SK-N-SH (cell line): ENCODE results near the gene TRIM60. TPM values are rescaled to one million over a fixed set of nuclear protein-coding genes. Genes with fewer than 3 reads are reported as not detected.

Experiments
- CTCF ChIA-PET: fragments of 300-600, 350-600 bp; formaldehyde crosslinking; extraction: SDS; loops from one replicate; lab custom pipeline; 2021; lab: Yijun Ruan, JAX
- POLR2A ChIA-PET: fragments of 350-600 bp; sonication (Branson Sonifier 250); formaldehyde crosslinking; extraction: SDS; loops from one replicate; lab custom pipeline; 2020; ENCODE audit warnings: antibody characterized with exemption, inconsistent platforms; lab: Yijun Ruan, JAX
- DNase-seq: peaks from one replicate; pipeline ENCODE4 v3.0.0; 2012
- H2AFZ ChIP-seq: fragments of 200-600 bp; sonication (generic); 2 replicates; pipeline ENCODE4 v1.8.1; 2016; ENCODE audit warnings: antibody characterized with exemption, mild to moderate bottlenecking, low read depth
- H3F3A ChIP-seq: fragments of 200-600 bp; sonication (generic); replicated peaks from 2 replicates; pipeline ENCODE3; 2016; ENCODE audit warnings: antibody characterized with exemption, mild to moderate bottlenecking; ENCODE audit not compliant: insufficient read depth
- H3K27ac ChIP-seq, 2 experiments: fragments of 200-500 bp in 1 of 2; fragments of 200-600 bp in 1 of 2; sonication (Bioruptor generic) in 1 of 2; sonication (generic), shearing (Covaris generic) in 1 of 2; 2 replicates each; pipeline versions ENCODE4 v1.5.1 to v1.6.1; 2014 to 2016; ENCODE audit warnings: low read depth in 2 of 2, inconsistent platforms in 1 of 2, low read length in 1 of 2, mild to moderate bottlenecking in 1 of 2, mixed read lengths in 1 of 2
- H3K27me3 ChIP-seq: fragments of 200-600 bp; sonication (generic), shearing (Covaris generic); 2 replicates; pipeline ENCODE4 v1.6.1; 2016; ENCODE audit warnings: mixed run types; ENCODE audit not compliant: insufficient read depth
- H3K36me3 ChIP-seq, 2 experiments: fragments of 200-500 bp in 1 of 2; fragments of 200-600 bp in 1 of 2; sonication (Bioruptor generic) in 1 of 2; sonication (generic) in 1 of 2; replicated peaks in 1 of 2; 2 replicates each; pipeline versions ENCODE3 to v1.5.1; 2014 to 2016; ENCODE audit warnings: low read length in 1 of 2, mild to moderate bottlenecking in 1 of 2; ENCODE audit not compliant: insufficient read depth in 2 of 2, control insufficient read depth in 1 of 2
- H3K4me1 ChIP-seq, 2 experiments: fragments of 200-500 bp in 1 of 2; fragments of 200-600 bp in 1 of 2; sonication (Bioruptor generic) in 1 of 2; sonication (generic), shearing (Covaris generic) in 1 of 2; 2 replicates each; pipeline versions ENCODE4 v1.5.1 to v1.6.1; 2014 to 2016; ENCODE audit warnings: low read depth in 1 of 2, low read length in 1 of 2, mixed run types in 1 of 2; ENCODE audit not compliant: insufficient read depth in 2 of 2, control insufficient read depth in 1 of 2
- H3K4me2 ChIP-seq: fragments of 200-600 bp; sonication (generic), shearing (Covaris generic); 2 replicates; pipeline ENCODE4 v1.6.1; 2017; ENCODE audit warnings: mixed run types
- H3K4me3 ChIP-seq, 2 experiments: fragments of 200-500 bp in 1 of 2; fragments of 200-600 bp in 1 of 2; sonication (Bioruptor generic) in 1 of 2; sonication (generic), shearing (Covaris generic) in 1 of 2; 2 replicates each; pipeline versions ENCODE4 v1.5.1 to v1.8.1; 2014 to 2016; ENCODE audit warnings: low read depth in 2 of 2, inconsistent platforms in 1 of 2, low read length in 1 of 2, mild to moderate bottlenecking in 1 of 2, mixed read lengths in 1 of 2, moderate library complexity in 1 of 2
- H3K79me2 ChIP-seq: fragments of 200-600 bp; sonication (generic); 2 replicates; pipeline ENCODE4 v1.8.1; 2017; ENCODE audit warnings: mild to moderate bottlenecking; ENCODE audit not compliant: insufficient read depth
- H3K9ac ChIP-seq: fragments of 200-600 bp; sonication (generic); 2 replicates; pipeline ENCODE4 v1.6.1; 2017; ENCODE audit warnings: mixed run types
- H3K9me2 ChIP-seq: fragments of 200-600 bp; sonication (generic); 2 replicates; pipeline ENCODE4 v1.6.1; 2017; ENCODE audit warnings: mixed run types
- H3K9me3 ChIP-seq: fragments of 200-600 bp; sonication (generic); 2 replicates; pipeline ENCODE4 v1.6.1; 2017; ENCODE audit warnings: mixed run types, mild to moderate bottlenecking, moderate library complexity
- H4K20me1 ChIP-seq: fragments of 200-600 bp; sonication (generic); 2 replicates; pipeline ENCODE4 v1.6.1; 2017; ENCODE audit warnings: mild to moderate bottlenecking, mixed run types; ENCODE audit not compliant: insufficient read depth
- CHD2 ChIP-seq: fragments of 150-350 bp; IDR thresholded peaks from 2 replicates; pipeline ENCODE4 v1.6.1; 2018; ENCODE audit warnings: low read length; ENCODE audit not compliant: partially characterized antibody
- CTCF ChIP-seq: fragments of 200-600 bp; sonication (generic); IDR thresholded peaks from 2 replicates; pipeline ENCODE4 v1.6.1; 2017; ENCODE audit warnings: antibody characterized with exemption, mild to moderate bottlenecking, moderate library complexity
- ELF1 ChIP-seq: IDR thresholded peaks from 2 replicates; pipeline ENCODE4 v1.4.0; 2012
- EP300 ChIP-seq, 2 experiments: IDR thresholded peaks; 2 replicates each; pipeline versions ENCODE4 v1.4.0 to v1.6.1; 2012; ENCODE audit warnings: borderline replicate concordance in 1 of 2, low read depth in 1 of 2, low read length in 1 of 2
- FOSL2 ChIP-seq: IDR thresholded peaks from 2 replicates; pipeline ENCODE4 v1.4.0; 2012; ENCODE audit warnings: low read depth, mild to moderate bottlenecking, moderate library complexity, borderline replicate concordance
- FOXJ3 ChIP-seq: sonication (generic); formaldehyde crosslinking; IDR thresholded peaks from 2 replicates; pipeline ENCODE4 v1.5.1; 2020; ENCODE audit warnings: mild to moderate bottlenecking, missing genetic modification reagents
- IRF3 ChIP-seq: fragments of 150-350 bp; IDR thresholded peaks from 2 replicates; pipeline ENCODE4 v1.6.1; 2016; ENCODE audit warnings: mild to moderate bottlenecking, low read depth, low read length
- JUND ChIP-seq: IDR thresholded peaks from 2 replicates; pipeline ENCODE4 v1.4.0; 2012
- MAX ChIP-seq: IDR thresholded peaks from 2 replicates; pipeline ENCODE4 v1.4.0; 2012; ENCODE audit warnings: low read depth
- MEF2A ChIP-seq: IDR thresholded peaks from 2 replicates; pipeline ENCODE4 v1.4.0; 2012; ENCODE audit warnings: low read depth, borderline replicate concordance
- NRF1 ChIP-seq: IDR thresholded peaks from 2 replicates; pipeline ENCODE4 v1.6.1; 2012; ENCODE audit warnings: low read depth, mild to moderate bottlenecking, low read length
- RAD21 ChIP-seq: IDR thresholded peaks from 2 replicates; pipeline ENCODE4 v1.6.1; 2012; ENCODE audit warnings: mild to moderate bottlenecking, low read length
- RFX5 ChIP-seq: IDR thresholded peaks from 2 replicates; pipeline ENCODE4 v1.6.1; 2012; ENCODE audit warnings: mild to moderate bottlenecking, improper control_type of control experiment, low read length
- TCF12 ChIP-seq: IDR thresholded peaks from 2 replicates; pipeline ENCODE4 v1.4.0; 2012
- TEAD4 ChIP-seq: IDR thresholded peaks from 2 replicates; pipeline ENCODE4 v1.4.0; 2012; ENCODE audit warnings: mild to moderate bottlenecking, borderline replicate concordance; ENCODE audit not compliant: insufficient read depth
- YY1 ChIP-seq: IDR thresholded peaks from 2 replicates; pipeline ENCODE4 v1.4.0; 2012; ENCODE audit warnings: low read depth, mild to moderate bottlenecking
- WGBS: methylation state at CpG from one replicate; pipeline ENCODE4 v1.1.6; 2017; ENCODE audit warnings: low lambda C conversion rate; 5-methylcytosine and 5-hydroxymethylcytosine counted together
- polyA plus RNA-seq, 3 experiments: library from polyadenylated mRNA; depleted of rRNA; stranded (reverse); fragments of >200 nt; gene quantifications; 2 replicates each; pipeline ENCODE4 v1.2.3, GENCODE V29; 2012

Gene TRIM60
- polyA plus RNA-seq, 1 of the 3 experiments (the other 2 are of a cell fraction) = not detected

- ChIA-PET POLR2A (no interaction called here), CTCF (no interaction called here)
- Histone ChIP-seq H3F3A (no peaks in the 10 kb centered on the region), H3K27me3 (peaks cover 24% of the 10 kb centered on the region), H4K20me1 (no peaks in the 10 kb centered on the region), H3K9me2 (no peaks in the 10 kb centered on the region), H3K4me3 (no peak overlapping the region), H3K4me2 (no peak overlapping the region), H3K27ac (no peak overlapping the region), H3K9ac (no peak overlapping the region), H3K9me3 (no peaks in the 10 kb centered on the region), H2AFZ (no peak overlapping the region), H3K79me2 (no peaks in the 10 kb centered on the region), H3K4me1 (no peaks in the 10 kb centered on the region), H3K36me3 (no peaks in the 10 kb centered on the region)
- no peak for TF ChIP-seq JUND
- no peak for TF ChIP-seq TEAD4
- TF ChIP-seq CTCF = no peak
- no peak for TF ChIP-seq RAD21
- no peak for TF ChIP-seq ELF1
- no peak for TF ChIP-seq TCF12
- no peak for TF ChIP-seq NRF1
- TF ChIP-seq CHD2 = no peak
- TF ChIP-seq MEF2A = no peak
- TF ChIP-seq FOSL2 = no peak
- no peak for TF ChIP-seq MAX
- no peak for TF ChIP-seq RFX5
- TF ChIP-seq IRF3 = no peak
- no peak for TF ChIP-seq EP300 (IDR thresholded peaks at IDR 0.05; ENCODE audit: borderline replicate concordance in 1 of 2, low read depth in 1 of 2, low read length in 1 of 2)
- WGBS = 10% methylated on average over 7 of the region's 8 CpGs
- DNase-seq = no peak
These were observed 20.8 kb upstream of the TRIM60 start for GRCh38 chr4:165010991-165011390.

- no peak overlapping the region for H3K4me2 ChIP-seq
- no peaks in the 10 kb centered on the region for H3K79me2 ChIP-seq
- no peak for DNase-seq
- H3K27me3 ChIP-seq = peaks cover 24% of the 10 kb centered on the region
- no peaks in the 10 kb centered on the region for H3K9me3 ChIP-seq
- H3K9me2 ChIP-seq = no peaks in the 10 kb centered on the region
- CTCF ChIA-PET = no interaction called here
- no peaks in the 10 kb centered on the region for H3K4me1 ChIP-seq
- H2AFZ ChIP-seq = no peak overlapping the region
- H3K4me3 ChIP-seq = no peak overlapping the region
- no peak overlapping the region for H3K9ac ChIP-seq
- no peaks in the 10 kb centered on the region for H3K36me3 ChIP-seq
- POLR2A ChIA-PET = no interaction called here
- H3F3A ChIP-seq = no peaks in the 10 kb centered on the region
- TF ChIP-seq ELF1 = no peak
- TF ChIP-seq IRF3 = no peak
- no peak for TF ChIP-seq YY1
- TF ChIP-seq FOXJ3 (CRISPR knock-in tag) = no peak
- TF ChIP-seq EP300 (IDR thresholded peaks at IDR 0.05; ENCODE audit: borderline replicate concordance in 1 of 2, low read depth in 1 of 2, low read length in 1 of 2) = no peak
- TF ChIP-seq CHD2 = no peak
- TF ChIP-seq JUND = no peak
- no peak for TF ChIP-seq MAX
- H3K27ac ChIP-seq = no peak overlapping the region
- WGBS = 7% methylated on average over 5 of the region's 5 CpGs
- no peaks in the 10 kb centered on the region for H4K20me1 ChIP-seq
These were observed 20.4 kb upstream of the TRIM60 start for GRCh38 chr4:165011403-165011802.
